Upper lobe of left lung (tissue), 6 donors: ENCODE measurements around the gene ABL2. TPM values are rescaled to one million over a fixed set of nuclear protein-coding genes. Genes with fewer than 3 reads are reported as not detected.
"Not testable (repeated sequence)": the region's sequence is repeated elsewhere in the genome, so short reads cannot be mapped to it uniquely, and the experiment has no call there.

Source experiments
- ATAC-seq, 2 donors: fragments of 200-7000 bp; cut with Tn5 transposase; one replicate each; pipeline ENCODE4 v1.9.1; 2022; ENCODE audit warnings: mild to moderate bottlenecking in 2 of 2, moderate library complexity in 2 of 2; ENCODE audit not compliant: low FRiP score in 2 of 2
- DNase-seq, 2 donors: peaks; one replicate each; pipeline ENCODE4 v3.0.0-alpha.2; 2019 to 2020
- H3K27ac ChIP-seq, 4 donors: fragments of 200-600 bp; sonication (generic); one replicate each; pipeline ENCODE4 v1.5.1; 2016 to 2019
- H3K27me3 ChIP-seq, 4 donors: fragments of 200-600 bp; sonication (generic); one replicate each; pipeline ENCODE4 v1.5.1; 2017 to 2019
- H3K36me3 ChIP-seq, 4 donors: fragments of 200-600 bp; sonication (generic); one replicate each; pipeline ENCODE4 v1.5.1; 2016 to 2019
- H3K4me1 ChIP-seq, 4 donors: fragments of 200-600 bp; sonication (generic); one replicate each; pipeline ENCODE4 v1.5.1; 2018 to 2019
- H3K4me3 ChIP-seq, 4 donors: fragments of 200-600 bp; sonication (generic); one replicate each; pipeline ENCODE4 v1.5.1; 2017 to 2019; ENCODE audit warnings: mild to moderate bottlenecking in 2 of 4, moderate library complexity in 1 of 4
- H3K9me3 ChIP-seq, 4 donors: fragments of 200-600 bp; sonication (generic); one replicate each; pipeline ENCODE4 v1.5.1; 2018 to 2019
- EP300 ChIP-seq, 4 donors: sonication (generic); formaldehyde crosslinking; IDR thresholded peaks; one replicate each; pipeline ENCODE4 v1.5.1; 2017; ENCODE audit warnings: antibody characterized with exemption in 4 of 4, control low read depth in 2 of 4
- POLR2A ChIP-seq, 4 donors: fragments of 450-650 bp; IDR thresholded peaks; one replicate each; pipeline ENCODE4 v1.5.1; 2016 to 2017; ENCODE audit warnings: antibody characterized with exemption in 4 of 4, mild to moderate bottlenecking in 2 of 4
- POLR2AphosphoS5 ChIP-seq, 2 donors: sonication (generic); formaldehyde crosslinking; IDR thresholded peaks; one replicate each; pipeline ENCODE4 v1.5.1; 2017; ENCODE audit warnings: antibody characterized with exemption in 2 of 2
- WGBS, 2 donors: methylation state at CpG; one replicate each; pipeline ENCODE4 v1.1.5; 2017 to 2018; 5-methylcytosine and 5-hydroxymethylcytosine counted together
- total RNA-seq, 6 donors: library from RNA; depleted of rRNA in 4 of 6; stranded (reverse); fragments of >200 nt in 4 of 6; gene quantifications; one replicate each; pipeline versions ENCODE4 v1.1.0 to v1.2.1, GENCODE V29; 2016 to 2021
- TF ChIP-seq, protein P1 (sequence below), 6 experiments: fragments of 450-650 bp in 4 of 6; fragments of 200-600 bp in 2 of 6; sonication (generic) in 2 of 6; IDR thresholded peaks; one replicate each; pipeline ENCODE4 v1.5.1; 2016 to 2019; ENCODE audit warnings: antibody characterized with exemption in 6 of 6
- donor health status: DM: no; HTN: no; CAD: no; lungs with moderate emphysema.
- donor health status: DM: no; HTN: yes; CAD: no; lungs with severe emphysema.

The ABL2 gene
- total RNA-seq, 6 donors from 2014 or later = 17.2 to 31.3 (median 22.9) TPM

DNA sequence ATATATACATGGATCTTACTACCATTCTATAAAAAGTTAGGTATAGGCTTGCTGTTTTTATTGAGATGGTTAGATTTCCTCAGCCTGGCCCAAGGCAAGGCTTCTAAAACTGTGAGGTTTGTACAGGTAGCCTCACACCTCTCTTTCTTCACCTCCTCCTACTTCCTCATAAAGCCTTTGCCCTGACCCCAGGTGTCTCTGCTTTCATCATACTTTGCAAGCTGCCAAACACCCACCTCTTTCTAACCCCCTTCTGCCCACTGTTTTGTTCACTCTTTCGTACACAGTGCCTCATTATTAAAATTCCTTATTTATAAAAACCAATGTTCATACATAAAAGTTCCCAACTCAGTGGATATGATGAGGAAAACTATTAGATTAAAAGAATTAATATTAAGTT, 32.7 kb upstream of the ABL2 start:
- TF ChIP-seq, protein P1, sequence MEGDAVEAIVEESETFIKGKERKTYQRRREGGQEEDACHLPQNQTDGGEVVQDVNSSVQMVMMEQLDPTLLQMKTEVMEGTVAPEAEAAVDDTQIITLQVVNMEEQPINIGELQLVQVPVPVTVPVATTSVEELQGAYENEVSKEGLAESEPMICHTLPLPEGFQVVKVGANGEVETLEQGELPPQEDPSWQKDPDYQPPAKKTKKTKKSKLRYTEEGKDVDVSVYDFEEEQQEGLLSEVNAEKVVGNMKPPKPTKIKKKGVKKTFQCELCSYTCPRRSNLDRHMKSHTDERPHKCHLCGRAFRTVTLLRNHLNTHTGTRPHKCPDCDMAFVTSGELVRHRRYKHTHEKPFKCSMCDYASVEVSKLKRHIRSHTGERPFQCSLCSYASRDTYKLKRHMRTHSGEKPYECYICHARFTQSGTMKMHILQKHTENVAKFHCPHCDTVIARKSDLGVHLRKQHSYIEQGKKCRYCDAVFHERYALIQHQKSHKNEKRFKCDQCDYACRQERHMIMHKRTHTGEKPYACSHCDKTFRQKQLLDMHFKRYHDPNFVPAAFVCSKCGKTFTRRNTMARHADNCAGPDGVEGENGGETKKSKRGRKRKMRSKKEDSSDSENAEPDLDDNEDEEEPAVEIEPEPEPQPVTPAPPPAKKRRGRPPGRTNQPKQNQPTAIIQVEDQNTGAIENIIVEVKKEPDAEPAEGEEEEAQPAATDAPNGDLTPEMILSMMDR (IDR thresholded peaks at IDR 0.05) = no peak
- TF ChIP-seq EP300 (IDR thresholded peaks at IDR 0.05) (no peak), POLR2AphosphoS5 (IDR thresholded peaks at IDR 0.05) (no peak), POLR2A (IDR thresholded peaks at IDR 0.05) (no peak)
- Histone ChIP-seq H3K36me3 (no peaks in the 10 kb centered on the region), H3K27me3 (no peaks in the 10 kb centered on the region), H3K9me3 (no peaks in the 10 kb centered on the region), H3K4me1 (no peaks in the 10 kb centered on the region), H3K4me3 (no peak overlapping the region), H3K27ac (no peak overlapping the region)
- 91 to 100% methylated on average over 1 of the region's 1 CpG for WGBS, 2 donors
- ATAC-seq (no peak), DNase-seq (no peak)

DNA sequence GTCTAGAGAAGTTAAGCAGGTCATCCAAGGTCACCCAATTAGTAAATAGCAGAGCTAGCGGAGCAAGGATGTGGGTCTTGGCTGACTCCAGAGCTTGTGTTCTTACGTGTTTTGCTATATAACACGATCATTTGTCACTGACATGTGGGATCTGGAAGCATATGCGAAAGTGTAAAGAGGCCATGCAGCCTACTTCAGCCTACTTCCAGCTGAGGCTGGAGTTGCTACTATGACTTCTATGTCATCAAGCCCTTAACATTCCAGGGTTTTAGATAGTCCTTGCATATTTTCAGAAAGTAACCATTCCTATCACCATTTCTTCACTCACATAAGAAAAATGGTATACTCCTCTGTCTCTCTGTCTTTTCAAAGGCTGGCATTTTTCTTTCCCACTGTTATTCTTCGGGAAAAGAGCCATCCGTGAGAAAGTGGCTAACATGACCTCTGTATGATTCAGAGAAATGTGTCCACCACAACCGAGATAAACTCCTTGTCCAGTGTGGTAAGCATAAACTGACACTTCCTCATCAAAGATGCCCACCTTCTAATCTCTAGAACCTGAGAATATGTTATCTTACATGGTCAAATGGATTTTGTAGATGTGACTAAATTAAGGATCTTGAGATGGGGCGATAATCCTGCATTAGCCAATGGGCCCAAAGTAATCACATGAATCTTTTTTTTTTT, 24.0 kb upstream of the ABL2 start:
- ATAC-seq (no peak), DNase-seq (no peak)
- no peaks in the 10 kb centered on the region for H3K4me1 ChIP-seq
- TF ChIP-seq POLR2AphosphoS5 (IDR thresholded peaks at IDR 0.05) = no peak
- TF ChIP-seq EP300 (IDR thresholded peaks at IDR 0.05) = no peak
- TF ChIP-seq, protein P1 (IDR thresholded peaks at IDR 0.05) = no peak
- no peak for TF ChIP-seq POLR2A (IDR thresholded peaks at IDR 0.05)
- H3K9me3 ChIP-seq = no peaks in the 10 kb centered on the region
- 77 to 78% methylated on average over 8 of the region's 8 CpGs for WGBS, 2 donors
- no peak overlapping the region for H3K4me3 ChIP-seq
- H3K36me3 ChIP-seq = no peaks in the 10 kb centered on the region
- no peaks in the 10 kb centered on the region for H3K27me3 ChIP-seq
- H3K27ac ChIP-seq = no peak overlapping the region

DNA sequence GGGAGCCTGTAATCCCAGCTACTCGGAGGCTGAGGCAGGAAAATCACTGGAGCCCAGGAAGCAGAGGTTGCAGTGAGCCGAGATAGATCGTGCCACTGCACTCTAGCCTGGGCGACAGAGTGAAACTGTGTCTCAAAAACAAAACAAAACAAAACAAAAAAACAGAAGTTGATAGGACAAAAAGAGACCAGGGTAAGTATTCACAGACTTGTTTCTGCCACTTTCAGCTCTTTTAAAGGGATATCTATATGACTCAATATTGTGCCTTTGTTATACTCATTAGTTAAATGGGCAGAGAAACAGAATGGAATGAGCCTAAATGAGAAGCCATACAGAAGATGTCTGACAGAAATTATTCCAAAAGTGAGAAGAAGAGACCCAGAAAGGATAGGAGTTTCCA, 23.1 kb upstream of the ABL2 start:
- no peaks in the 10 kb centered on the region for H3K9me3 ChIP-seq
- no peaks in the 10 kb centered on the region for H3K36me3 ChIP-seq
- no peak overlapping the region for H3K4me3 ChIP-seq
- H3K27me3 ChIP-seq = no peaks in the 10 kb centered on the region
- WGBS, 2 donors = 92 to 95% methylated on average over 4 of the region's 4 CpGs
- H3K27ac ChIP-seq = no peak overlapping the region
- ATAC-seq (no peak), DNase-seq (no peak)
- TF ChIP-seq EP300 (IDR thresholded peaks at IDR 0.05) = no peak
- no peak for TF ChIP-seq POLR2AphosphoS5 (IDR thresholded peaks at IDR 0.05)
- TF ChIP-seq, protein P1 (IDR thresholded peaks at IDR 0.05) = no peak
- TF ChIP-seq POLR2A (IDR thresholded peaks at IDR 0.05) = no peak
- H3K4me1 ChIP-seq = no peaks in the 10 kb centered on the region

DNA sequence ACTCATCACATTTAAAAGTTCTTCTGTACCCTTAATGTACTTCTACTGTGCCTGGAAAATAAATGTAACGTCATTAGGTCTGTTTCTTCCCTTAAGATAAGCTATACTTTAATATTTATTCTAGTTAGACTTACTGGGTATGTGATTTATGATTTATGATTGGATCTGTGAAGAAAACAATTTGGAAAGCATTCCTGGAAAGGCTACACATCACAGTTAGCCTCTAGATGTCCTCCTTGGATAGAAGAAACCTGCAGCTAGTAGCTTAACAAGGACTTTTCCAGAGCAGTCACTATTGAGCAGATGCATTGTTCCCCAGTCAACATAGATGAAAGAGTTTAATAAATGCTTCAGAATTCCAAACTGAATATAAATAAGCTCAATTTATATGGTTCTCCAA, 22.2 kb upstream of the ABL2 start:
- DNase-seq (no peak), ATAC-seq (peak in 1 of 2 donors; percentile 75)
- Histone ChIP-seq H3K27ac (no peak overlapping the region), H3K4me1 (no peaks in the 10 kb centered on the region), H3K9me3 (no peaks in the 10 kb centered on the region), H3K4me3 (no peak overlapping the region), H3K36me3 (no peaks in the 10 kb centered on the region), H3K27me3 (no peaks in the 10 kb centered on the region)
- 13 to 56% methylated on average over 1 of the region's 1 CpG for WGBS, 2 donors
- TF ChIP-seq POLR2A (IDR thresholded peaks at IDR 0.05) = no peak
- TF ChIP-seq, protein P1 (IDR thresholded peaks at IDR 0.05) = peak in 3 of 6 experiments; percentile 11 to 44 (median 36)

DNA sequence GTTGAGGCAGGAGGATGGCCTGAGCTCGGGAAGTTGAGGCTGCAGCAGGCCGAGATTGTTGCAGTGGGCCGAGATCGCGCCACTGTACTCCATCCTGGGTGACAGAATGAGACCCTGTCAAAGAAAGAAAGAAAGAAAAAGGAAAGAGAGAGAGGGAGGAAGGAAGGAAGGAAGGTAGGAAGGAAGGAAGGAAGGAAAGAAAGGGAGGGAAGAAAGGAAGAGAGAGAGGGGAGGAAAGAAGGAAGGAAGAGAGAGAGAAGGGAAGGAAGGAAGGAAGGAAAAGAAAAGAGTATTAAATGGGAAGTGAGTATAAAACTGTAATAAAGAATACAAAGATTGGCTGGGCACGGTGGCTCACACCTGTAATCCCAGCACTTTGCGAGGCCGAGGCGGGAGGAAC, 18.4 kb upstream of the ABL2 start:
- WGBS, 2 donors = 88 to 95% methylated on average over 9 of the region's 9 CpGs
- no peak for TF ChIP-seq EP300 (IDR thresholded peaks at IDR 0.05)
- TF ChIP-seq POLR2AphosphoS5 (IDR thresholded peaks at IDR 0.05) = no peak
- TF ChIP-seq POLR2A (IDR thresholded peaks at IDR 0.05) = no peak
- TF ChIP-seq, protein P1 (IDR thresholded peaks at IDR 0.05) = no peak
- no peaks in the 10 kb centered on the region for H3K9me3 ChIP-seq
- no peaks in the 10 kb centered on the region for H3K27me3 ChIP-seq
- DNase-seq = no peak
- no peak for ATAC-seq
- H3K4me3 ChIP-seq = no peak overlapping the region
- H3K27ac ChIP-seq = no peak overlapping the region
- no peaks in the 10 kb centered on the region for H3K36me3 ChIP-seq
- H3K4me1 ChIP-seq = no peaks in the 10 kb centered on the region

DNA sequence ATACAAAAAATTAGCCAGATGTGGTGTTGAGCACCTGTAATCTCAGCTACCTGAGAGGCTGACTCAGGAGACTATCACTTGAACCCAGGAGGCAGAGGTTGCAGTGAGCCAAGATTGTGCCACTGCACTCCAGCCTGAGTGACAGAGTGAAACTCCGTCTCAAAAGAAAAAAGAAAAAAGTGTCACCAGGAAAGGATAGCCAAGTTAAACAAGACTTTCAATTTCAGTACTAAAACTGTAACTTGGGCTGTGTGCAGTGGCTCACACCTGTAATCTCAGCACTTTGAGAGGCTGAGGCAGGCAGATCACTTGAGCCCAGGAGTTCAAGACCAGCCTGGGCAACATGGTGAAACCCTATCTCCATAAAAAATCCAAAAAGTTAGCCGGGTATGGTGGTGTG, 15.9 kb upstream of the ABL2 start:
- not testable (repeated sequence) for H3K4me3 ChIP-seq, H3K4me1 ChIP-seq, H3K27me3 ChIP-seq, DNase-seq, H3K27ac ChIP-seq, H3K9me3 ChIP-seq, ATAC-seq, H3K36me3 ChIP-seq
- 58 to 80% methylated on average over 2 of the region's 2 CpGs for WGBS, 2 donors
